MCF 10A (cell line): Measurements from ENCODE around the gene LRRC41. TPM values are rescaled to one million over a fixed set of nuclear protein-coding genes. Genes with fewer than 3 reads are reported as not detected.
"Not testable (repeated sequence)": the region's sequence is repeated elsewhere in the genome, so short reads cannot be mapped to it uniquely, and the experiment has no call there.

Experiments
- BruUV-seq: library from RNA; stranded (reverse); fragments of 400-500 nt; replicated peaks from 2 replicates; lab custom pipeline; 2021; lab: Mats Ljungman, UMichigan
- CTCF ChIA-PET: fragments of 300-600 bp; sonication (Branson Sonifier 250); formaldehyde crosslinking; extraction: SDS; loops from one replicate; lab custom pipeline; 2021; ENCODE audit warnings: antibody characterized with exemption, inconsistent platforms; lab: Yijun Ruan, JAX
- POLR2A ChIA-PET: fragments of 300-600, 350-650 bp; sonication (Branson Sonifier 250); formaldehyde crosslinking; extraction: SDS; loops from one replicate; lab custom pipeline; 2020; ENCODE audit warnings: antibody characterized with exemption, inconsistent platforms; lab: Yijun Ruan, JAX
- DNase-seq: peaks from one replicate; pipeline ENCODE4 v3.0.0-alpha.2; 2018; ENCODE audit not compliant: unreplicated experiment
- H3K27ac Mint-ChIP-seq: one replicate; pipeline ENCODE4 v1.8.0; 2022; ENCODE audit warnings: mild to moderate bottlenecking, low read depth, mixed read lengths; ENCODE audit not compliant: unreplicated experiment
- H3K27me3 Mint-ChIP-seq: one replicate; pipeline ENCODE4 v1.8.0; 2022; ENCODE audit warnings: mixed read lengths; ENCODE audit not compliant: insufficient read depth, unreplicated experiment
- H3K36me3 Mint-ChIP-seq: one replicate; pipeline ENCODE4 v1.8.0; 2022; ENCODE audit warnings: mild to moderate bottlenecking, moderate library complexity, mixed read lengths; ENCODE audit not compliant: insufficient read depth, unreplicated experiment
- H3K4me1 Mint-ChIP-seq: one replicate; pipeline ENCODE4 v1.8.0; 2022; ENCODE audit warnings: mixed read lengths; ENCODE audit not compliant: insufficient read depth, unreplicated experiment
- H3K4me3 Mint-ChIP-seq: one replicate; pipeline ENCODE4 v1.8.0; 2022; ENCODE audit warnings: mild to moderate bottlenecking, moderate library complexity, mixed read lengths; ENCODE audit not compliant: unreplicated experiment
- H3K9me3 Mint-ChIP-seq: one replicate; pipeline ENCODE4 v1.8.0; 2022; ENCODE audit warnings: mixed read lengths; ENCODE audit not compliant: unreplicated experiment
- CTCF ChIP-seq: fragments of 200-600 bp; IDR thresholded peaks from one replicate; pipeline ENCODE4 v1.8.0; 2022; ENCODE audit warnings: antibody characterized with exemption, mild to moderate bottlenecking; ENCODE audit not compliant: unreplicated experiment
- intact Hi-C: fragments of 100-400 bp; cut with micrococcal nuclease; formaldehyde crosslinking; loops from 2 replicates; pipeline ENCODE4 v1.14.1; 2022
- total RNA-seq: library from RNA; stranded (reverse); gene quantifications from 2 replicates; pipeline ENCODE4 v1.2.3, GENCODE V29; 2022

The LRRC41 gene
- total RNA-seq, 1 experiment from 2014 or later, result 92.6 TPM

- ChIA-PET CTCF (interaction anchor here (0.9 to 1.0 kb wide), 2 partner anchors 9 to 11 kb away, joined by 3 to 4 read pairs; no protein-coding TSS in a partner anchor), POLR2A (interaction anchor here (0.5 to 1.2 kb wide), 2 partner anchors 11 to 32 kb away, joined by 3 to 4 read pairs; partner anchors contain the start of genes LRRC41 and UQCRH)
- Mint-ChIP-seq H3K27me3 (no peaks in the 10 kb centered on the region), H3K4me3 (no peak overlapping the region), H3K36me3 (peaks cover 5% of the 10 kb centered on the region), H3K9me3 (no peaks in the 10 kb centered on the region), H3K27ac (no peak overlapping the region), H3K4me1 (peaks cover 6% of the 10 kb centered on the region)
- no TSS peak for BruUV-seq
- no peak for DNase-seq
- intact Hi-C loops, result no loop called here
- no peak for TF ChIP-seq CTCF
These were observed 31.7 kb upstream of the LRRC41 start for GRCh38 chr1:46335081-46335480.

- POLR2A ChIA-PET, result interaction anchor here (1.2 to 1.6 kb wide), 5 partner anchors 10 to 30 kb away, joined by 3 to 7 read pairs (median 4); no protein-coding TSS in a partner anchor
- H3K36me3 Mint-ChIP-seq, result peaks cover 5% of the 10 kb centered on the region
- H3K27me3 Mint-ChIP-seq, result no peaks in the 10 kb centered on the region
- H3K27ac Mint-ChIP-seq, result no peak overlapping the region
- H3K4me1 Mint-ChIP-seq, result peaks cover 5% of the 10 kb centered on the region
- no peaks in the 10 kb centered on the region for H3K9me3 Mint-ChIP-seq
- DNase-seq, result no peak
- intact Hi-C loops, result no loop called here
- H3K4me3 Mint-ChIP-seq, result no peak overlapping the region
- CTCF ChIA-PET, result interaction anchor here (0.6 to 1.5 kb wide), 8 partner anchors 14 to 342 kb away, joined by 3 to 6 read pairs (median 4); partner anchors contain the start of genes LRRC41 and UQCRH
- no peak for TF ChIP-seq CTCF
- BruUV-seq, result no TSS peak
These were observed 30.6 kb upstream of the LRRC41 start for GRCh38 chr1:46334030-46334384.

- H3K27me3 Mint-ChIP-seq, result no peaks in the 10 kb centered on the region
- ChIA-PET POLR2A (interaction anchor here (1.2 to 1.6 kb wide), 5 partner anchors 11 to 29 kb away, joined by 3 to 7 read pairs (median 4); no protein-coding TSS in a partner anchor), CTCF (interaction anchor here (0.6 to 1.5 kb wide), 11 partner anchors 9 to 446 kb away, joined by 3 to 6 read pairs (median 4); partner anchors contain the start of genes LRRC41 and UQCRH)
- H3K4me3 Mint-ChIP-seq, result no peak overlapping the region
- intact Hi-C loops, result loop anchor here (1.0 kb wide), 1 partner anchor 15 kb away; no protein-coding TSS in a partner anchor
- no peak for TF ChIP-seq CTCF
- DNase-seq, result peak; percentile 49
- H3K27ac Mint-ChIP-seq, result no peak overlapping the region
- no peaks in the 10 kb centered on the region for H3K4me1 Mint-ChIP-seq
- no TSS peak for BruUV-seq
- no peaks in the 10 kb centered on the region for H3K9me3 Mint-ChIP-seq
- peaks cover 5% of the 10 kb centered on the region for H3K36me3 Mint-ChIP-seq
These were observed 30.0 kb upstream of the LRRC41 start for GRCh38 chr1:46333300-46334029.

GRCh38 chr1:46331786-46332540 is 28.5 kb upstream of the LRRC41 start:
- H3K27ac Mint-ChIP-seq, POLR2A ChIA-PET, H3K4me3 Mint-ChIP-seq, BruUV-seq, H3K27me3 Mint-ChIP-seq, intact Hi-C loops, H3K9me3 Mint-ChIP-seq, H3K36me3 Mint-ChIP-seq, H3K4me1 Mint-ChIP-seq, DNase-seq: not testable (repeated sequence)
- CTCF ChIA-PET, result interaction anchor here (0.7 to 0.9 kb wide), 2 partner anchors 70 to 191 kb away, joined by 3 to 4 read pairs; no protein-coding TSS in a partner anchor

- BruUV-seq, H3K27me3 Mint-ChIP-seq, H3K9me3 Mint-ChIP-seq, H3K27ac Mint-ChIP-seq, H3K4me3 Mint-ChIP-seq, intact Hi-C loops, H3K36me3 Mint-ChIP-seq, H3K4me1 Mint-ChIP-seq, DNase-seq, POLR2A ChIA-PET: not testable (repeated sequence)
- CTCF ChIA-PET, result interaction anchor here (0.9 kb wide), 1 partner anchor 22 kb away, joined by 3 read pairs; no protein-coding TSS in a partner anchor
These were observed 27.0 kb upstream of the LRRC41 start for GRCh38 chr1:46330381-46330780.

GRCh38 chr1:46329807-46330206 is 26.4 kb upstream of the LRRC41 start:
- CTCF ChIA-PET, BruUV-seq, H3K4me3 Mint-ChIP-seq, H3K27me3 Mint-ChIP-seq, H3K27ac Mint-ChIP-seq, POLR2A ChIA-PET, DNase-seq, H3K4me1 Mint-ChIP-seq, H3K36me3 Mint-ChIP-seq, intact Hi-C loops, H3K9me3 Mint-ChIP-seq: not testable (repeated sequence)
